ENCODE data around the gene CDK19. TPM values are rescaled to one million over a fixed set of nuclear protein-coding genes. Genes with fewer than 3 reads are reported as not detected.
A peak's percentile ranks its signal among the peaks of the same experiment; 100 is the strongest.

Gene CDK19
- total and polyA plus RNA-seq, 9 of the 15 experiments (the other 6 are each of a cell fraction or from before 2014, with no cell fraction given): 3.8 to 15.2 (median 7.4) TPM

DNA sequence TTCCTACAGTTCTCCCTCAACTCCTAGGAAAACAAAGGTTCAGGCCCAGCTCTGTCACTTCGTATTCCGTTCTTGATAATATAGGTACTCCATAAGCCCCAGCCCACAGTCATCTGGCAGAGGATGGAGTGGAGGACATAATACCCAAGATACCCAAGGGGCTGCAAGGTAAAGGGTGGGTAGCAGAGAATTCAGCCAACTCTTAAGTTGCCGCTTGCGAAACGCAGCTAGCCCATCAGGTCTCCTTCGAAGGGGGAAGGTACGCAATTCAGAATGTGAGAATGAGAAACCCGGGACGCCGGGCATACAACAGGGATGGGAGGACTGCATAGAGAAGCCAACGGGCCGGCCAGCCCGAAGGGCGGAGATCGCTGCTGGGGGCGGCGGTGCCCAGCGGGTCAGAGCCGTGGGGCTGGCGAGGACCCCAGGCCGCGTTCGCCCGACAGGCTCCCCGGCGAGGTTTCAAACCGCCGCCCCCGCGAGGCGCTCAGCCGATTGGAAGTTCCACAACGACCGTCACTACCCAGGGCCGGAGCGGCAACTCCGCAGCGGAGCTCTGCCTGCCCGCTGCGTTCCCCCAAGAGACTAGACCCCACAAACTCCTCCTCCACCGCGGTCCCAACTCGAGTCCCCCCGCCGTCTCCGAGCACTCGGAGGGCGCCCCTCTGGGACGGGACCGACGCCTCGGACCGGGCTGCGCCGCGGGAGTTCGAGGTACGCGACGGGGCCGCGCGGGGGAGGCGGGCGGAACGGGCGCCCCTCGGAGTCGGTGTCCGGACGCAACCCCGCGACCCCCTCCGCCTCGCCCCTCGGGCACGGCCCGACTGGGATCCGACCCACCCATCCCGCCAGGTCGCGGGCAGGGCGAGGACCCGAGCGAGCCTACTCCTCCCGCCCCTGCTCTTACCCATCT is 911 bp downstream of the CDK19 start:
- ATAC-seq: peak; percentile 53
- peak; percentile 48 to 67 (median 54) for DNase-seq (ENCODE audit: extremely low read depth in 1 of 4, low spot score in 3 of 4)
- Histone ChIP-seq H3K9me1 (ENCODE audit: control insufficient read depth, insufficient read depth, low read length) (no peaks in the 10 kb centered on the region), H2AFZ (ENCODE audit: low read depth, low read length) (peak overlapping the region; percentile 99), H4K20me1 (replicated peaks; ENCODE audit: control insufficient read depth, insufficient read depth, low read length) (peaks cover 7% of the 10 kb centered on the region; the same call in 1 of the 2 replicates), H3K9ac (ENCODE audit: insufficient read depth in 1 of 2, low read depth in 2 of 2, low read length in 2 of 2) (peak overlapping the region; percentile 93 to 95), H3K4me3 (peak overlapping the region; percentile 82), H3K36me3 (ENCODE audit: control insufficient read depth, insufficient read depth, low read length) (no peaks in the 10 kb centered on the region), H3K4me1 (replicated peaks in 1 of 2; ENCODE audit: control insufficient read depth in 2 of 2, insufficient read depth in 2 of 2, low read length in 2 of 2) (peaks cover 17 to 31% of the 10 kb centered on the region in 2 experiments), H3K27me3 (ENCODE audit: control insufficient read depth in 2 of 2, insufficient read depth in 2 of 2, low read length in 2 of 2) (no peaks in the 10 kb centered on the region), H3K27ac (ENCODE audit: extremely low read depth, low read depth, low read length) (peak overlapping the region; percentile 100), H3K79me2 (ENCODE audit: control insufficient read depth, insufficient read depth, low read length) (peaks cover 25% of the 10 kb centered on the region), H3K4me2 (ENCODE audit: insufficient read depth, low read length) (peak overlapping the region; percentile 99), H3K9me3 (replicated peaks; ENCODE audit: control insufficient read depth, insufficient read depth, low read depth, low read length) (no peaks in the 10 kb centered on the region)
- under 1% methylated on average over 56 of the region's 86 CpGs for WGBS (ENCODE audit: insufficient coverage, low coverage, missing lambda C conversion rate)
- CTCF ChIA-PET (ENCODE audit: low intra/inter-chr PET ratio): no interaction called here
- in situ Hi-C loops (cut with MboI): no loop called here
- intact Hi-C loops (cut with micrococcal nuclease): loop anchor here (1.0 to 5.0 kb wide), 2 partner anchors 60 to 132 kb away; partner anchors contain the start of gene AMD1
- no TSS peak for BruUV-seq (replicated peaks)
- FAIRE-seq: no peak
- POLR2A ChIA-PET: interaction anchor here (0.6 to 4.4 kb wide), 18 partner anchors 8 to 275 kb away, joined by 3 to 125 read pairs (median 4); partner anchors contain the start of genes AMD1 and GTF3C6
- TF ChIP-seq, protein P1, sequence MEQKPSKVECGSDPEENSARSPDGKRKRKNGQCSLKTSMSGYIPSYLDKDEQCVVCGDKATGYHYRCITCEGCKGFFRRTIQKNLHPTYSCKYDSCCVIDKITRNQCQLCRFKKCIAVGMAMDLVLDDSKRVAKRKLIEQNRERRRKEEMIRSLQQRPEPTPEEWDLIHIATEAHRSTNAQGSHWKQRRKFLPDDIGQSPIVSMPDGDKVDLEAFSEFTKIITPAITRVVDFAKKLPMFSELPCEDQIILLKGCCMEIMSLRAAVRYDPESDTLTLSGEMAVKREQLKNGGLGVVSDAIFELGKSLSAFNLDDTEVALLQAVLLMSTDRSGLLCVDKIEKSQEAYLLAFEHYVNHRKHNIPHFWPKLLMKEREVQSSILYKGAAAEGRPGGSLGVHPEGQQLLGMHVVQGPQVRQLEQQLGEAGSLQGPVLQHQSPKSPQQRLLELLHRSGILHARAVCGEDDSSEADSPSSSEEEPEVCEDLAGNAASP (IDR thresholded peaks at IDR 0.05): no peak
- no peak for TF ChIP-seq ARNT (IDR thresholded peaks at IDR 0.05)
- TF ChIP-seq ZNF282 (CRISPR knock-in tag; IDR thresholded peaks at IDR 0.05): 0 out of 2 replicates have a peak, but pooled peaks have one; percentile 16
- no peak for TF ChIP-seq CBX2 (IDR thresholded peaks at IDR 0.05; ENCODE audit: insufficient read depth, low read length, poor library complexity, severe bottlenecking)
- TF ChIP-seq RAD21 (CRISPR knock-in tag; conservative IDR thresholded peaks at IDR 0.05 in 1 of 2, IDR thresholded peaks at IDR 0.05 in 1 of 2): no peak
- TF ChIP-seq, protein P2, sequence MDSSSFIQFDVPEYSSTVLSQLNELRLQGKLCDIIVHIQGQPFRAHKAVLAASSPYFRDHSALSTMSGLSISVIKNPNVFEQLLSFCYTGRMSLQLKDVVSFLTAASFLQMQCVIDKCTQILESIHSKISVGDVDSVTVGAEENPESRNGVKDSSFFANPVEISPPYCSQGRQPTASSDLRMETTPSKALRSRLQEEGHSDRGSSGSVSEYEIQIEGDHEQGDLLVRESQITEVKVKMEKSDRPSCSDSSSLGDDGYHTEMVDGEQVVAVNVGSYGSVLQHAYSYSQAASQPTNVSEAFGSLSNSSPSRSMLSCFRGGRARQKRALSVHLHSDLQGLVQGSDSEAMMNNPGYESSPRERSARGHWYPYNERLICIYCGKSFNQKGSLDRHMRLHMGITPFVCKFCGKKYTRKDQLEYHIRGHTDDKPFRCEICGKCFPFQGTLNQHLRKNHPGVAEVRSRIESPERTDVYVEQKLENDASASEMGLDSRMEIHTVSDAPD (CRISPR knock-in tag; IDR thresholded peaks at IDR 0.05): no peak
- TF ChIP-seq KAT7 (CRISPR knock-in tag; IDR thresholded peaks at IDR 0.05; ENCODE audit: borderline replicate concordance): no peak
- TF ChIP-seq, protein P3, sequence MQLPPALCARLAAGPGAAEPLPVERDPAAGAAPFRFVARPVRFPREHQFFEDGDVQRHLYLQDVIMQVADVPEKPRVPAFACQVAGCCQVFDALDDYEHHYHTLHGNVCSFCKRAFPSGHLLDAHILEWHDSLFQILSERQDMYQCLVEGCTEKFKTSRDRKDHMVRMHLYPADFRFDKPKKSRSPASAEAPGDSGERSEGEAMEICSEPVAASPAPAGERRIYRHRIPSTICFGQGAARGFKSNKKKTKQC (CRISPR knock-in tag; IDR thresholded peaks at IDR 0.05): 0 out of 2 replicates have a peak, but pooled peaks have one; percentile 60
- TF ChIP-seq EGR1 (conservative IDR thresholded peaks at IDR 0.05): peak; percentile 84
- TF ChIP-seq, protein P4, sequence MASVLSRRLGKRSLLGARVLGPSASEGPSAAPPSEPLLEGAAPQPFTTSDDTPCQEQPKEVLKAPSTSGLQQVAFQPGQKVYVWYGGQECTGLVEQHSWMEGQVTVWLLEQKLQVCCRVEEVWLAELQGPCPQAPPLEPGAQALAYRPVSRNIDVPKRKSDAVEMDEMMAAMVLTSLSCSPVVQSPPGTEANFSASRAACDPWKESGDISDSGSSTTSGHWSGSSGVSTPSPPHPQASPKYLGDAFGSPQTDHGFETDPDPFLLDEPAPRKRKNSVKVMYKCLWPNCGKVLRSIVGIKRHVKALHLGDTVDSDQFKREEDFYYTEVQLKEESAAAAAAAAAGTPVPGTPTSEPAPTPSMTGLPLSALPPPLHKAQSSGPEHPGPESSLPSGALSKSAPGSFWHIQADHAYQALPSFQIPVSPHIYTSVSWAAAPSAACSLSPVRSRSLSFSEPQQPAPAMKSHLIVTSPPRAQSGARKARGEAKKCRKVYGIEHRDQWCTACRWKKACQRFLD (CRISPR knock-in tag; IDR thresholded peaks at IDR 0.05): 0 out of 2 replicates have a peak, but pooled peaks have one; percentile 25
- TF ChIP-seq, protein P5, sequence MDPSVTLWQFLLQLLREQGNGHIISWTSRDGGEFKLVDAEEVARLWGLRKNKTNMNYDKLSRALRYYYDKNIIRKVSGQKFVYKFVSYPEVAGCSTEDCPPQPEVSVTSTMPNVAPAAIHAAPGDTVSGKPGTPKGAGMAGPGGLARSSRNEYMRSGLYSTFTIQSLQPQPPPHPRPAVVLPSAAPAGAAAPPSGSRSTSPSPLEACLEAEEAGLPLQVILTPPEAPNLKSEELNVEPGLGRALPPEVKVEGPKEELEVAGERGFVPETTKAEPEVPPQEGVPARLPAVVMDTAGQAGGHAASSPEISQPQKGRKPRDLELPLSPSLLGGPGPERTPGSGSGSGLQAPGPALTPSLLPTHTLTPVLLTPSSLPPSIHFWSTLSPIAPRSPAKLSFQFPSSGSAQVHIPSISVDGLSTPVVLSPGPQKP (CRISPR knock-in tag; IDR thresholded peaks at IDR 0.05): no peak
- TF ChIP-seq, protein P6, sequence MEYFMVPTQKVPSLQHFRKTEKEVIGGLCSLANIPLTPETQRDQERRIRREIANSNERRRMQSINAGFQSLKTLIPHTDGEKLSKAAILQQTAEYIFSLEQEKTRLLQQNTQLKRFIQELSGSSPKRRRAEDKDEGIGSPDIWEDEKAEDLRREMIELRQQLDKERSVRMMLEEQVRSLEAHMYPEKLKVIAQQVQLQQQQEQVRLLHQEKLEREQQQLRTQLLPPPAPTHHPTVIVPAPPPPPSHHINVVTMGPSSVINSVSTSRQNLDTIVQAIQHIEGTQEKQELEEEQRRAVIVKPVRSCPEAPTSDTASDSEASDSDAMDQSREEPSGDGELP (CRISPR knock-in tag; IDR thresholded peaks at IDR 0.05; ENCODE audit: borderline replicate concordance): 0 out of 2 replicates have a peak, but pooled peaks have one; percentile 28

Data from K562 (cell line).